ENCODE data around the gene INO80B. TPM values are rescaled to one million over a fixed set of nuclear protein-coding genes. Genes with fewer than 3 reads are reported as not detected.
A peak's percentile ranks its signal among the peaks of the same experiment; 100 is the strongest.

The INO80B gene
- polyA plus RNA-seq, 1 of the 3 experiments (the other 2 are of a cell fraction): 41.7 TPM

GRCh38 chr2:74481431-74481830 lies 26.5 kb downstream of the INO80B start:
- POLR2A ChIA-PET: interaction anchor here (1.0 to 3.5 kb wide), 11 partner anchors 9 to 108 kb away, joined by 3 to 24 read pairs (median 8); partner anchors contain the start of genes AUP1, C2orf81, HTRA2 and MRPL53
- TF ChIP-seq USF1 (IDR thresholded peaks at IDR 0.05; ENCODE audit: borderline replicate concordance, low read depth) (no peak), FOXJ3 (CRISPR knock-in tag; IDR thresholded peaks at IDR 0.05) (no peak)
- CTCF ChIA-PET: interaction anchor here (0.9 to 7.5 kb wide), 14 partner anchors 9 to 147 kb away, joined by 3 to 116 read pairs (median 8); partner anchors contain the start of genes AUP1, HTRA2, MRPL53 and PCGF1
- no peaks in the 10 kb centered on the region for H3K9me3 ChIP-seq
- H3K79me2 ChIP-seq (ENCODE audit: insufficient read depth): peaks cover 70% of the 10 kb centered on the region
- no peak overlapping the region for H3K27ac ChIP-seq (ENCODE audit: low read depth in 2 of 2, low read length in 1 of 2)
- WGBS (ENCODE audit: low lambda C conversion rate): 57% methylated on average over 2 of the region's 3 CpGs
- peak overlapping the region; percentile 70 to 97 for H3K4me3 ChIP-seq (ENCODE audit: low read depth in 2 of 2, low read length in 1 of 2)
- H3K4me2 ChIP-seq: peak overlapping the region; percentile 86
- H3K4me1 ChIP-seq (ENCODE audit: control insufficient read depth in 1 of 2, insufficient read depth in 2 of 2, low read depth in 1 of 2, low read length in 1 of 2): peaks cover 13 to 16% of the 10 kb centered on the region in 2 experiments; a peak in 3 of 4 replicates
- peaks cover 3% of the 10 kb centered on the region for H3F3A ChIP-seq (replicated peaks; ENCODE audit: insufficient read depth)
- no peak overlapping the region for H2AFZ ChIP-seq (ENCODE audit: low read depth)
- H4K20me1 ChIP-seq (ENCODE audit: insufficient read depth): no peaks in the 10 kb centered on the region
- H3K9me2 ChIP-seq: no peaks in the 10 kb centered on the region
- no peaks in the 10 kb centered on the region for H3K27me3 ChIP-seq (ENCODE audit: insufficient read depth)
- H3K36me3 ChIP-seq (replicated peaks in 1 of 2; ENCODE audit: control insufficient read depth in 1 of 2, insufficient read depth in 2 of 2, low read length in 1 of 2): peaks cover 15 to 25% of the 10 kb centered on the region in 2 experiments
- peak overlapping the region; percentile 79 for H3K9ac ChIP-seq
- DNase-seq: no peak

GRCh38 chr2:74481961-74482800 lies 27.3 kb downstream of the INO80B start:
- Histone ChIP-seq H3K79me2 (ENCODE audit: insufficient read depth) (peaks cover 76% of the 10 kb centered on the region), H3K9ac (peak overlapping the region; percentile 79), H2AFZ (ENCODE audit: low read depth) (peak overlapping the region; percentile 86; the same call in 1 of the 2 replicates), H3K36me3 (replicated peaks in 1 of 2; ENCODE audit: control insufficient read depth in 1 of 2, insufficient read depth in 2 of 2, low read length in 1 of 2) (peaks cover 11 to 20% of the 10 kb centered on the region in 2 experiments), H3K4me3 (ENCODE audit: low read depth in 2 of 2, low read length in 1 of 2) (peak overlapping the region; percentile 70 to 97), H3K9me2 (no peaks in the 10 kb centered on the region), H3K9me3 (no peaks in the 10 kb centered on the region), H3K27ac (ENCODE audit: low read depth in 2 of 2, low read length in 1 of 2) (peak overlapping the region; percentile 79 to 91), H4K20me1 (ENCODE audit: insufficient read depth) (no peaks in the 10 kb centered on the region), H3K4me1 (ENCODE audit: control insufficient read depth in 1 of 2, insufficient read depth in 2 of 2, low read depth in 1 of 2, low read length in 1 of 2) (peaks cover 13 to 16% of the 10 kb centered on the region in 2 experiments; a peak in 3 of 4 replicates), H3K4me2 (peak overlapping the region; percentile 86), H3F3A (replicated peaks; ENCODE audit: insufficient read depth) (peaks cover 3% of the 10 kb centered on the region), H3K27me3 (ENCODE audit: insufficient read depth) (no peaks in the 10 kb centered on the region)
- CTCF ChIA-PET: interaction anchor here (0.6 to 7.5 kb wide), 27 partner anchors 10 to 147 kb away, joined by 3 to 116 read pairs (median 7); partner anchors contain the start of genes AUP1, DQX1, HTRA2 and LBX2
- WGBS (ENCODE audit: low lambda C conversion rate): 4% methylated on average over 26 of the region's 80 CpGs
- POLR2A ChIA-PET: interaction anchor here (0.6 to 3.5 kb wide), 16 partner anchors 9 to 107 kb away, joined by 3 to 24 read pairs (median 8); partner anchors contain the start of genes AUP1, C2orf81, HTRA2 and INO80B
- TF ChIP-seq YY1 (IDR thresholded peaks at IDR 0.05; ENCODE audit: low read depth) (no peak), MXI1 (IDR thresholded peaks at IDR 0.05; ENCODE audit: low read depth, low read length) (peak; percentile 28; the same call in 1 of the 2 replicates)
- peak; percentile 75 for DNase-seq
